Colonic mucosa (tissue), 4 donors: ENCODE results near the gene GPR146. TPM values are rescaled to one million over a fixed set of nuclear protein-coding genes. Genes with fewer than 3 reads are reported as not detected.

Experiments used
- DNase-seq: peaks from one replicate; pipeline ENCODE4 v3.0.0-alpha.2; 2020
- H3K27ac ChIP-seq: fragments of 200-600 bp; one replicate; pipeline ENCODE4 v1.8.0; 2021
- H3K27me3 ChIP-seq: fragments of 200-600 bp; one replicate; pipeline ENCODE4 v1.8.0; 2021
- H3K36me3 ChIP-seq: fragments of 200-600 bp; one replicate; pipeline ENCODE4 v1.8.0; 2021
- H3K4me1 ChIP-seq: fragments of 200-600 bp; one replicate; pipeline ENCODE4 v1.8.0; 2021; ENCODE audit warnings: mild to moderate bottlenecking
- H3K4me3 ChIP-seq: fragments of 200-600 bp; one replicate; pipeline ENCODE4 v1.8.0; 2021
- H3K9ac ChIP-seq, 2 donors: one replicate each; pipeline ENCODE4 v1.7.0; 2013; ENCODE audit warnings: control low read depth in 2 of 2, low read depth in 2 of 2, low read length in 2 of 2
- H3K9me3 ChIP-seq: fragments of 200-600 bp; one replicate; pipeline ENCODE4 v1.8.0; 2021
- intact Hi-C: fragments of 100-400 bp; cut with DNase I; formaldehyde crosslinking; loops from one replicate; pipeline ENCODE4 v1.14.1; 2022
- total RNA-seq, 2 donors: library from RNA; stranded (reverse); fragmentation: NEBNext Ultra II Directional in 1 of 2; extraction: Animal tissue kit (Norgen Biotek cat#: 25700) in 1 of 2; gene quantifications; one replicate each; pipeline ENCODE4 v1.2.1, GENCODE V29; 2021
- TF ChIP-seq, protein P1 (sequence below): fragments of 200-600 bp; IDR thresholded peaks from one replicate; pipeline ENCODE4 v1.8.0; 2022; ENCODE audit warnings: antibody characterized with exemption, mild to moderate bottlenecking
- donor health status: healthy.
- donor health status: DM: no; HTN: no; CAD: no.
- donor health status: DM: no; HTN: no; CAD: no.

GPR146 gene
- total RNA-seq, 2 donors from 2014 or later, result 2.9 to 9.0 TPM

DNA sequence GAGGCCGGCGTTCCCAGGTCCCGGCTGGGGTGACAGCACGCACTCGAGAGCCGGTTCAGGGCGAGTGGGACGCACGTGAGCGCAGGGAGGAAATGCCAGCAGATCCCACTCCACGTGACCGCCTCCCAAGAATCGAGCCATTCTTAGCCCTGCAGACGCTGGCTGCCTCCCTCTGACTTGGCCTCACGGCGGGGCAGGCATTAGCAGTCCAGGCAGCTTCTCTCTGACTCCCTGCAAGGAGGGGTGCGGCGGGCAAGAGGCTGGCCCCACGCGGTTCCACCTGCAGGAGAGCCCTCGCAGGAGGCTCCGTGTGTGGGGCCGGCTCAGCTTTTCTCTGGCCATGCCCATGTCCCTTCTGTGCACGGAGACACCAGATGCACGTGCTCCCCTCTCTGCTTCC lies 10.1 kb downstream of the GPR146 start:
- no peak overlapping the region for H3K9ac ChIP-seq
- no peaks in the 10 kb centered on the region for H3K9me3 ChIP-seq
- no peak overlapping the region for H3K4me3 ChIP-seq
- TF ChIP-seq, protein P1, sequence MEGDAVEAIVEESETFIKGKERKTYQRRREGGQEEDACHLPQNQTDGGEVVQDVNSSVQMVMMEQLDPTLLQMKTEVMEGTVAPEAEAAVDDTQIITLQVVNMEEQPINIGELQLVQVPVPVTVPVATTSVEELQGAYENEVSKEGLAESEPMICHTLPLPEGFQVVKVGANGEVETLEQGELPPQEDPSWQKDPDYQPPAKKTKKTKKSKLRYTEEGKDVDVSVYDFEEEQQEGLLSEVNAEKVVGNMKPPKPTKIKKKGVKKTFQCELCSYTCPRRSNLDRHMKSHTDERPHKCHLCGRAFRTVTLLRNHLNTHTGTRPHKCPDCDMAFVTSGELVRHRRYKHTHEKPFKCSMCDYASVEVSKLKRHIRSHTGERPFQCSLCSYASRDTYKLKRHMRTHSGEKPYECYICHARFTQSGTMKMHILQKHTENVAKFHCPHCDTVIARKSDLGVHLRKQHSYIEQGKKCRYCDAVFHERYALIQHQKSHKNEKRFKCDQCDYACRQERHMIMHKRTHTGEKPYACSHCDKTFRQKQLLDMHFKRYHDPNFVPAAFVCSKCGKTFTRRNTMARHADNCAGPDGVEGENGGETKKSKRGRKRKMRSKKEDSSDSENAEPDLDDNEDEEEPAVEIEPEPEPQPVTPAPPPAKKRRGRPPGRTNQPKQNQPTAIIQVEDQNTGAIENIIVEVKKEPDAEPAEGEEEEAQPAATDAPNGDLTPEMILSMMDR, result no peak
- intact Hi-C loops, result no loop called here
- no peaks in the 10 kb centered on the region for H3K36me3 ChIP-seq
- H3K4me1 ChIP-seq, result peaks cover 4% of the 10 kb centered on the region
- no peaks in the 10 kb centered on the region for H3K27me3 ChIP-seq
- DNase-seq, result no peak
- H3K27ac ChIP-seq, result no peak overlapping the region

DNA sequence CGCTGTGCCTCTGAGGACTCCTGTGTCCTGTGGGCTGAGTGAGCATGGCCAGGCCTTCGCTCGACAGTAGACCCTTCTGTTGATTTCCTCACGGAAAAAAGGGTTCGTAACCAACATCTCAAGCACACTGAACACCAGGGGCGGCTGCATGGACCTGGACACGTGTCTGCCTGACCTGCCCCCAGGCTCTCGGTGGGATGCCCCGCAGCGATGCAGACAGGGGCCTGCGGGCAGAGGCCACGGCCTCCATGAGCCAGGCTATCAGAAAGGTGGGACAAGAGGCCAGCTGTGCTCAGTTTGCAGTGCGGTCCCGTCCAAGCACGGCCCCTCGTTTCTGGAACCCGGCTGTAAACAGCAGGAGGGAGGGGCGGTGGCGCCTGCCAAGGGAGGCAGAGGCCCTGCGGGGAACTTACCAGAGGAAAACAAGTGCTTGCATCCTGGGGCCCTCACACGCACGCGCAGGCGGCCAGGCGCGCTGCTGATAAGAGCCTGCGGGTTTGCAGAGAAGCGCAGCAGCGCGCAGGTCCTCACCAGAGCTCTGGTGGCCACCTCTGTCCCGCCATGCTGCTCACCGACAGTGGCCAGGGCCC lies 10.6 kb downstream of the GPR146 start:
- no peaks in the 10 kb centered on the region for H3K36me3 ChIP-seq
- H3K4me3 ChIP-seq, result no peak overlapping the region
- DNase-seq, result peak; percentile 58
- TF ChIP-seq, protein P1, result no peak
- peak overlapping the region in 1 of 2 donors; percentile 35 for H3K9ac ChIP-seq
- H3K27ac ChIP-seq, result no peak overlapping the region
- H3K9me3 ChIP-seq, result no peaks in the 10 kb centered on the region
- H3K4me1 ChIP-seq, result peaks cover 4% of the 10 kb centered on the region
- no peaks in the 10 kb centered on the region for H3K27me3 ChIP-seq
- intact Hi-C loops, result no loop called here

DNA sequence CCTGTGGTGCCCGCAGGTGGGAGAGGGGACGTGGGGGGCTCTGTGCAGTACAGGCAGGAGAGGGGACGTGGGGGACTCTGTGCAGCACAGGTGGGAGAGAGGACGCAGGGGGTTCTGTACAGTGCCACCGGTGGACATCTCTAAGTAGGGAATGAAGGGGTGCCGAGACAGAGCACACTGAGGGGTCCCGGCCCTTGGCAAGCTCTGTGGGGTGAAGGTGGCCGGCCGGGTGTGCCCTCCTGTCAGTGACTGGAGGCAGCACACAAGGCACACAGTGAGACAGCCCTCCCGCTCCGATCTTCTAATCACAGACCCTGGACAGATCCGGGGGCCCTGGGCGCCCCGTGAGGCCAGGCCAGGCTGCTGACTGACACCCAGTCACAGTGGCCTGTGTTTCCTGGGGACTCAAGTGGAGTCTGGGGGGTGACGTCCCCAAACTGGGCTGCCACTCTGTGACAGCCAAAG lies 11.2 kb downstream of the GPR146 start:
- H3K27ac ChIP-seq, result no peak overlapping the region

DNA sequence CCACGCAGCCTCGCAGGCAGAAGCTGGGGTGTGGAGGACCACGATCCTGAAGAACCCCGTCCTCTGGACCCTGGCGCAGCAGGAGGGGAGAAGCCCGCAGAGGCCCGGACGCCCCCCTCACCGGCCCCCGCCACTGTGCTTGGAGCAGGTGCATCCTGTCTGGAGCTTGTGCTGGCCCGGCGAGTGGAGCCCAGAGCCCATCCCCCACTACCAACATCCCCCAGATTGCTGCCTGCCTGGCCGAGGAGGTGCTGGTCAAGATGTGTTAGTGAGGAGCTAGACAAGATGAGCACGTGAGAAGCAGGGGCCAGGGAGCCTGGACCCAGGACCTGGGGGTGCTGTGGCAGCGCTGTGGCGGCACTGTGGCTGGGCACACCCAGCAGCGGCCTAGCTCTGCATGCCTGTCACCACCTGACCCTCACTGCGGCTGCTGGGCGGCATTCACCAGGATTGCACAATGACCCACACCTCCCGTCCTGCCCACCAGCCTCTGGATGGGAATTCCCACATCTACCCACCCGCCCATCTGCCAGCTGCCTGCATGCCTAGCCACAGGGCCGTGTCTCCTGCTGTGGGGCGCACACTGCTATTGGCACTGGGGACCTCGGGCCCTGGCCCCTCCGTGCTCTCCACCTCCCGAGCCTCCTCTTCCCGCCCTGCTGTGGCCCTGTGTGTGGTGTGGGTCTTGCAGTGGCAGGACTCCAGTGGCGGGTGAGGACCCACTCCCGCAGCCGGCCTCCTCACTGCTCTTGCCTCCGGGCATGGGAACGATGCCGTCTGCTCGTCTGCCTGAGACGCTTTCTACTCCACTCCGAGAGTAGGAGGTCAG lies 11.8 kb downstream of the GPR146 start:
- intact Hi-C loops, result no loop called here
- Histone ChIP-seq H3K36me3 (no peaks in the 10 kb centered on the region), H3K27ac (no peak overlapping the region), H3K4me3 (no peak overlapping the region), H3K9me3 (no peaks in the 10 kb centered on the region), H3K9ac (no peak overlapping the region), H3K4me1 (peaks cover 4% of the 10 kb centered on the region), H3K27me3 (no peaks in the 10 kb centered on the region)
- TF ChIP-seq, protein P1, result no peak
- no peak for DNase-seq

More for the DNA sequence above, 11.2 kb downstream of the GPR146 start:
- Histone ChIP-seq H3K36me3 (no peaks in the 10 kb centered on the region), H3K9ac (no peak overlapping the region), H3K4me3 (no peak overlapping the region), H3K9me3 (no peaks in the 10 kb centered on the region), H3K27me3 (no peaks in the 10 kb centered on the region), H3K4me1 (peaks cover 4% of the 10 kb centered on the region)
- intact Hi-C loops, result no loop called here
- TF ChIP-seq, protein P1, result no peak
- no peak for DNase-seq

DNA sequence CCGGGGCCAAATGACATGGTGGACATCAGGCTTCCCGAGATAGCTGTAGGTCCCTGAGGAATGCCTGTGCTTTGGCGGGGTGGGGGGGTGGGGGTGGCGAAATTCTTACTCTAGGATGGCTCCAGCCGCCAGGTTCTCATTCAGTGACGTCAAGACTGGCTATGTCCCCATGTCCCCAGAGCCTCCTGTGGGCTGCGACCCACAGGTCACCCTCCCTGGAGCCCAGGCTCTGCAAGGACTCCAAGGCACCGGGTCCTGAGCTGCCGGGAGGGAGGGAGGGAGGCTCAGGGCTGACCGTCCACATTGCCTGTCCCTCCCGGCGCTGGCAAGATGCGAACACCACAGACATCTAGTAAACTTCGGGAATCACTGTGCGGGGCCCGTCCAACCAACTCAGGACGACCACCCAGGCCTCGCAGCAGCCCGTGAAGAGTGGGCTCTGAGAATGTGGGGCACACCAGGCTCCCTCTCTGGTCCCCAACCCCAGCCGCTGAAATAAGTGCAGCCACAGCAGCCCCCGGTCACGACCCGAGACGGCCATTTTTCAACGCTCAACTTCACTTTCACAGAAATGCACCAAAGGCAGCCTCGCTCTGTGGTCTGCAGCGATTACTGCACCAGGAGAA lies 12.6 kb downstream of the GPR146 start:
- Histone ChIP-seq H3K27ac (no peak overlapping the region), H3K36me3 (no peaks in the 10 kb centered on the region), H3K9ac (no peak overlapping the region), H3K9me3 (no peaks in the 10 kb centered on the region), H3K4me1 (peaks cover 4% of the 10 kb centered on the region), H3K4me3 (no peak overlapping the region), H3K27me3 (no peaks in the 10 kb centered on the region)
- no peak for DNase-seq
- TF ChIP-seq, protein P1, result no peak
- intact Hi-C loops, result no loop called here
